Transverse colon (tissue), 4 donors: ENCODE measurements around the gene SLC35F3. TPM values are rescaled to one million over a fixed set of nuclear protein-coding genes. Genes with fewer than 3 reads are reported as not detected.

Experiments
- DNase-seq: peaks from one replicate; pipeline ENCODE4 v3.0.0-alpha.2; 2019
- H3K27ac ChIP-seq, 4 donors: fragments of 200-600 bp; sonication (generic); 2 replicates each; pipeline ENCODE4 v1.5.1; 2016 to 2018; ENCODE audit warnings: inconsistent platforms in 4 of 4
- H3K27me3 ChIP-seq: fragments of 200-600 bp; sonication (generic); 2 replicates; pipeline ENCODE4 v1.5.1; 2017; ENCODE audit warnings: inconsistent platforms
- H3K36me3 ChIP-seq, 4 donors: fragments of 200-600 bp; sonication (generic); 2 replicates each; pipeline ENCODE4 v1.5.1; 2017 to 2019; ENCODE audit warnings: inconsistent platforms in 4 of 4
- H3K4me1 ChIP-seq, 4 donors: fragments of 200-600 bp; sonication (generic); 2 replicates each; pipeline ENCODE4 v1.5.1; 2017 to 2020; ENCODE audit warnings: inconsistent platforms in 4 of 4
- H3K4me3 ChIP-seq, 4 donors: fragments of 200-600 bp; sonication (generic); 1 replicate in 1 of 4; 2 replicates in 3 of 4; pipeline versions ENCODE4 v1.5.1 to v1.6.1; 2017 to 2019; ENCODE audit warnings: inconsistent platforms in 4 of 4
- H3K9me3 ChIP-seq, 2 donors: fragments of 200-600 bp; sonication (generic); 2 replicates each; pipeline ENCODE4 v1.5.1; 2017 to 2019; ENCODE audit warnings: inconsistent platforms in 2 of 2
- EP300 ChIP-seq: sonication (generic); formaldehyde crosslinking; IDR thresholded peaks from one replicate; pipeline ENCODE4 v1.6.1; 2017; ENCODE audit warnings: antibody characterized with exemption, low read depth
- POLR2A ChIP-seq: fragments of 450-650 bp; IDR thresholded peaks from one replicate; pipeline ENCODE4 v1.6.1; 2016; ENCODE audit warnings: antibody characterized with exemption, mild to moderate bottlenecking, moderate library complexity
- POLR2AphosphoS5 ChIP-seq, 3 donors: sonication (generic); formaldehyde crosslinking; IDR thresholded peaks; one replicate each; pipeline ENCODE4 v1.6.1; 2016; ENCODE audit warnings: antibody characterized with exemption in 3 of 3
- WGBS, 2 donors: methylation state at CpG; one replicate each; pipeline ENCODE4 v1.1.5; 2018; ENCODE audit warnings: low coverage in 1 of 2; 5-methylcytosine and 5-hydroxymethylcytosine counted together
- in situ Hi-C, 4 donors: fragments of 200-750 bp; cut with MboI; loops; one replicate each; pipeline versions ENCODE4 v1.15.0 to v1.15.1; 2017; ENCODE audit warnings: low sequenced_read_pairs in 3 of 4, low pct_ligation_motif_present in 1 of 4, low pct_unique_long_range_greater_than_20kb in 1 of 4
- intact Hi-C: fragments of 100-400 bp; cut with DNase I; formaldehyde crosslinking; loops from one replicate; pipeline ENCODE4 v1.15.1; 2023; ENCODE audit warnings: low total_unique reads
- total RNA-seq, 4 donors: library from RNA; depleted of rRNA; stranded (reverse); fragments of >200 nt; gene quantifications; one replicate each; pipeline ENCODE4 v1.1.0, GENCODE V29; 2016
- TF ChIP-seq, protein P1 (sequence below), 5 experiments: fragments of 200-600 bp in 3 of 5; fragments of 450-650 bp in 2 of 5; sonication (generic) in 3 of 5; IDR thresholded peaks; 1 replicate in 2 of 5; 2 replicates in 3 of 5; pipeline ENCODE4 v1.5.1; 2016 to 2017; ENCODE audit warnings: antibody characterized with exemption in 5 of 5, inconsistent platforms in 3 of 5, mild to moderate bottlenecking in 2 of 5, moderate library complexity in 1 of 5

SLC35F3 gene
- total RNA-seq, 4 donors from 2014 or later, result not detected

DNA sequence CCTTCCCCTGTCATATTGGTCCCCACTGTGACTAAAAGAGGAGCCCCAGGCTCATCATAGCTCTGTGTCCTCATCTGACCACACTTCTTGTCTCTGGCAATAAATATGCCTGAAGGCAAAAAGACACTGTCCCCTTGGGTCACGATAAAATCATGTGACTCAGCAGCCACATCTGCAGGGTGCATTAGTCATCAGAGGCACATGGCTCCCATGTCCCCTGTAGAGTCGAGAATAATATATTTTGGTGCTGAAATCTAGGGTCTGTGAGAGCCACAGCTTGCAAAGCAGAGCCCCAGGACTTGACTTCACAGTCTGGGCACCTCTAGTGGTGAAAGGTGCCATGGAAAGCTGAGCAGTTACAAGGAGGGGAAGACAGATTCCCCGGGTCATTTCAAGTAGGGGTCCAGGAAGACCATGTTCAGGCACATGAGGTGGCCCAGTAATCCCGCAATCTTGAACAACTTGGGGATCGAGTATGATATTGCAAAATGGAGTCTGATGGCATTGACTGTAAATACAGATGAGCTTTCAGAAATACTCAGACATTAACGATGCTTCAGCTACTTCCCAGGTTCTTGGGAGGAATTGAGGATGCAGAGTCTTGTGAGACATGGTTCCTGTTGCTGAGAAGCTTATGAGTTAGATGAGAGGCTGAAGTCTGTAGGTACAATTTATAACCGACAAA, 68.6 kb downstream of the SLC35F3 start:
- Histone ChIP-seq H3K9me3 (no peaks in the 10 kb centered on the region), H3K27ac (no peak overlapping the region), H3K36me3 (no peaks in the 10 kb centered on the region), H3K27me3 (no peaks in the 10 kb centered on the region), H3K4me1 (no peaks in the 10 kb centered on the region), H3K4me3 (no peak overlapping the region)
- in situ Hi-C loops, result no loop called here
- intact Hi-C loops, result no loop called here
- TF ChIP-seq EP300 (no peak), POLR2AphosphoS5 (IDR thresholded peaks at IDR 0.05) (no peak), POLR2A (no peak)
- TF ChIP-seq, protein P1, sequence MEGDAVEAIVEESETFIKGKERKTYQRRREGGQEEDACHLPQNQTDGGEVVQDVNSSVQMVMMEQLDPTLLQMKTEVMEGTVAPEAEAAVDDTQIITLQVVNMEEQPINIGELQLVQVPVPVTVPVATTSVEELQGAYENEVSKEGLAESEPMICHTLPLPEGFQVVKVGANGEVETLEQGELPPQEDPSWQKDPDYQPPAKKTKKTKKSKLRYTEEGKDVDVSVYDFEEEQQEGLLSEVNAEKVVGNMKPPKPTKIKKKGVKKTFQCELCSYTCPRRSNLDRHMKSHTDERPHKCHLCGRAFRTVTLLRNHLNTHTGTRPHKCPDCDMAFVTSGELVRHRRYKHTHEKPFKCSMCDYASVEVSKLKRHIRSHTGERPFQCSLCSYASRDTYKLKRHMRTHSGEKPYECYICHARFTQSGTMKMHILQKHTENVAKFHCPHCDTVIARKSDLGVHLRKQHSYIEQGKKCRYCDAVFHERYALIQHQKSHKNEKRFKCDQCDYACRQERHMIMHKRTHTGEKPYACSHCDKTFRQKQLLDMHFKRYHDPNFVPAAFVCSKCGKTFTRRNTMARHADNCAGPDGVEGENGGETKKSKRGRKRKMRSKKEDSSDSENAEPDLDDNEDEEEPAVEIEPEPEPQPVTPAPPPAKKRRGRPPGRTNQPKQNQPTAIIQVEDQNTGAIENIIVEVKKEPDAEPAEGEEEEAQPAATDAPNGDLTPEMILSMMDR (IDR thresholded peaks at IDR 0.05), result no peak
- 17 to 68% methylated on average over 1 to 7 of the region's 7 CpGs for WGBS, 2 donors
- DNase-seq, result no peak

DNA sequence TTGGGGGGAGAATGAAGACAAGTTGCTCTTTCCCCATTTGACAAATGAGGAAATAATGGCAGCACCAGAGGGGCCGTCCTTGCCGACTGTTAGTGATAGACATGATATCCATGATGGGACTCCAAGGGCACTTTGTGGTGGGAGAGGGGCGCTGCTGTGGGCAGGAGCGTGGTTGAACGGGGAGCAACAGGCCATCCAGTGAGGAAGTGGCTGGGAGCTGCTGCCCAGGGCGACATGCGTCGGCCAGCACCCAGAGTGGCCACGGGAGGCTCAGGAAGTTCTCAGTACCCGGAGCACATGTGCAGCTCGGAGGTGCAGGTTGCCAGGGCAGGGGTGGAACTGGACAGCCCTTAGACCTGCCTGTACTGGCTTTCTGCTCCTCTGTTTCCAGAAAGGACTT, 71.0 kb downstream of the SLC35F3 start:
- no peak overlapping the region for H3K27ac ChIP-seq
- DNase-seq, result no peak
- TF ChIP-seq EP300 (no peak), POLR2A (no peak), POLR2AphosphoS5 (IDR thresholded peaks at IDR 0.05) (no peak)
- TF ChIP-seq, protein P1 (IDR thresholded peaks at IDR 0.05), result no peak
- no peaks in the 10 kb centered on the region for H3K27me3 ChIP-seq
- H3K9me3 ChIP-seq, result no peaks in the 10 kb centered on the region
- 80% methylated on average over 11 of the region's 11 CpGs; no CpG with 5 or more reads in 1 of the 2 donors for WGBS, 2 donors
- H3K4me1 ChIP-seq, result no peaks in the 10 kb centered on the region
- intact Hi-C loops, result no loop called here
- no peak overlapping the region for H3K4me3 ChIP-seq
- no peaks in the 10 kb centered on the region for H3K36me3 ChIP-seq
- in situ Hi-C loops, result no loop called here

DNA sequence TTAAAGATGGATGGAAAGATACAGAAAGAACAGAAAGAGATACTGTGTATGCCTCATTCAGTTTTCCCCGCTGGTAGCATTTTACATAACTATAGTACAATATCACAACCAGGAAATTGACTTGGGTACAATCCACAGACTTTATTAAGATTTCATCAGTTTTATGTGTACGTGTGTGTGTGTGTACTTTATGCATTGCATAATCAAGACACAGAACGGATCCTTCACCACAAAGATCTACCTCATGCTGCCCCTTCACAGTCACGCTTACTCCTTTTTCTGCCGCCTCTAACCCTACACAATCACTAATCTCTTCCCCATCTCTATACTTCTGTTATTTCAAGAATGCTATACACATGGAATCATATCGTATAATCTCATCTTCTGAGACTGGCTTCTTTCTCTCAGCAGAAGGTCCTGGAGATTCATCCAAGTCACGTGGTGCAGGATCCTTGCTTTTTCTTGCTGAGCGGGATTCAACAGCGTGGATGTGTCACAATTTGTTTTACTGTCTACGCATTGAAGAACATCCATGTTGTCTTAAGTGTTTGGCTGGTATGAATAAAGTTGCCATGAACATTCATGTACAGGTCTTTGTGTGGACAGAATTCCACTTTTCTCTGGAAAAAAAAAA, 76.7 kb downstream of the SLC35F3 start:
- in situ Hi-C loops (no loop called here), intact Hi-C loops (no loop called here)
- H3K4me1 ChIP-seq, result no peaks in the 10 kb centered on the region
- H3K36me3 ChIP-seq, result no peaks in the 10 kb centered on the region
- H3K27me3 ChIP-seq, result no peaks in the 10 kb centered on the region
- no peaks in the 10 kb centered on the region for H3K9me3 ChIP-seq
- TF ChIP-seq EP300 (no peak), POLR2AphosphoS5 (IDR thresholded peaks at IDR 0.05) (no peak)
- DNase-seq, result no peak
- 68 to 76% methylated on average over 10 of the region's 10 CpGs for WGBS, 2 donors
- no peak overlapping the region for H3K27ac ChIP-seq
- no peak overlapping the region for H3K4me3 ChIP-seq

DNA sequence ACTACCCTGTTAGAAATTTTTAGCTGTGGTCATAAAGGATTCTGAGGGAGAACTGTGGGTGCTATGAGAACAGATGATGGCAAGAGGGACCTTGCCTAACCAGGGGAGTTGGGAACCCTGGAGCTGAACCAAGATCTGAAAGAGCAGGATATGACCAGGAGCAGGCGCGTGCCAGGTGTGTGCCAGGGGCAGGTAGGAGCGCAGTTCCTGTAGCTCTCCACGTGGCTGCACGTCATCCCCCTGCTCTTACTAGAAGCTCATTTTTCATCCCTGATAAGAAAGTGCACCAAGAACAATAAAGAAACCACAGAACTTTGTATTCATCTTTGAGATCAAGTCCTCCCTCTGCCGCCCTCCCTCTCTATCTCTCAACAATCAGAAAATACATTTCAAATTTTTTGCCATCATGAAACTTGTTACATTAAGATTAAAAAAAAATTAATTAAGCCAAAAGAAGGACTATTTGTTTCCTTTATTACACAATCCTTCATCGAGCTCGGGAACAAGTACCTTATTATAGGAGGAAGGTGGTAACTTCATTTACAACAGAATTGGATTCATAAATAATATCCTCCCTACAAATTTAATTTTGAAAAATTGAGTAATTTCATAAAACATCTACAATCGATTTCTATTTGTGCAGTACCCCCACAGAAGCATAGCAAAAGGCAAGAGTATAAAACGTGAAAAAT, 78.5 kb downstream of the SLC35F3 start:
- in situ Hi-C loops (no loop called here), intact Hi-C loops (no loop called here)
- Histone ChIP-seq H3K4me3 (no peak overlapping the region), H3K36me3 (no peaks in the 10 kb centered on the region), H3K4me1 (no peaks in the 10 kb centered on the region), H3K27ac (no peak overlapping the region), H3K9me3 (no peaks in the 10 kb centered on the region), H3K27me3 (no peaks in the 10 kb centered on the region)
- TF ChIP-seq, protein P1 (IDR thresholded peaks at IDR 0.05), result no peak
- TF ChIP-seq EP300 (no peak), POLR2A (no peak), POLR2AphosphoS5 (IDR thresholded peaks at IDR 0.05) (no peak)
- 62 to 70% methylated on average over 10 of the region's 10 CpGs for WGBS, 2 donors
- DNase-seq, result no peak
